ENCODE measurements around the gene CHRNG. TPM values are rescaled to one million over a fixed set of nuclear protein-coding genes. Genes with fewer than 3 reads are reported as not detected.

Gene CHRNG
- total and polyA plus RNA-seq, 8 donors = not detected

DNA sequence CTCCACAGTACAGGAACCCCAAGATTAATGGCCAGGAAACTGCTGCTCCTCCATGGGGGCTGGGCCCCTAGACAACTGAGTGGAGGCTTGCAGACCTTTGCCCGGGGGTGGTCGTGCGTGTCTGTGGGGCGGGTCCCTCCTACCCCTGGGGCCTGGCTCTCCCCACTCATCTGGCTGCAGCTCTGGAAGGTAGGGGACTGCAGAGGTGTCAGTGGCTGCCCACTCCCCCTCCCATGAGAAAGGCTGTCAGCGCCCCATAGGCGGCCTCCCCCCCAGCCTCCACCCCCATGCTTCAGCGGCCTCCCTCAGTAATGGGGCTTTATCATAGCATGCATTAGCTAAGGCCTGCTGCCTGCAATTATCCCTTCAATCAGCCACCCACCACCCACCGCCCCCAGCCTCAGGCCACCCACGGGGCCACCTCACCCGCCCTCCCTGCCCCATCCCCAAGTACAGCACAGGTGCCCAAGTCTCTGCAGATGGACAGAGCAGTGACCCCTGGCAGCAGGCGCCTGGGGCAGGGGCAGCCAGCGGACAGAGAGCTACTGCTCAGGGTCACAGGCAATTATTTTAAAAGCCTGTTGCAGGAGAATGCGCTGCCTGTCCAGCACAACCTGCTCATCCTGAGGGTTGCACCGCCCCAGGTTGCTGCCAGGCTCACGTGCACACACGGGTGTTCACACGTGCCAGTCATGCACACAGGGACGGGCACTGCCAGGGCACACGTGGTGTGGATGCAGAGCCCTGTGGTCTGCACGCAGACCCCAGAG, 42.8 kb upstream of the CHRNG start:
- Histone ChIP-seq H3K4me3 (no peak overlapping the region), H3K4me1 (peaks cover 0 to 7% (median 4%) of the 10 kb centered on the region in 3 donors), H3K27me3 (no peaks in the 10 kb centered on the region), H3K36me3 (no peaks in the 10 kb centered on the region), H3K9me3 (no peaks in the 10 kb centered on the region), H3K27ac (no peak overlapping the region)
- ATAC-seq = no peak
- intact Hi-C loops (cut with DNase I) = no loop called here
- TF ChIP-seq, protein P1, sequence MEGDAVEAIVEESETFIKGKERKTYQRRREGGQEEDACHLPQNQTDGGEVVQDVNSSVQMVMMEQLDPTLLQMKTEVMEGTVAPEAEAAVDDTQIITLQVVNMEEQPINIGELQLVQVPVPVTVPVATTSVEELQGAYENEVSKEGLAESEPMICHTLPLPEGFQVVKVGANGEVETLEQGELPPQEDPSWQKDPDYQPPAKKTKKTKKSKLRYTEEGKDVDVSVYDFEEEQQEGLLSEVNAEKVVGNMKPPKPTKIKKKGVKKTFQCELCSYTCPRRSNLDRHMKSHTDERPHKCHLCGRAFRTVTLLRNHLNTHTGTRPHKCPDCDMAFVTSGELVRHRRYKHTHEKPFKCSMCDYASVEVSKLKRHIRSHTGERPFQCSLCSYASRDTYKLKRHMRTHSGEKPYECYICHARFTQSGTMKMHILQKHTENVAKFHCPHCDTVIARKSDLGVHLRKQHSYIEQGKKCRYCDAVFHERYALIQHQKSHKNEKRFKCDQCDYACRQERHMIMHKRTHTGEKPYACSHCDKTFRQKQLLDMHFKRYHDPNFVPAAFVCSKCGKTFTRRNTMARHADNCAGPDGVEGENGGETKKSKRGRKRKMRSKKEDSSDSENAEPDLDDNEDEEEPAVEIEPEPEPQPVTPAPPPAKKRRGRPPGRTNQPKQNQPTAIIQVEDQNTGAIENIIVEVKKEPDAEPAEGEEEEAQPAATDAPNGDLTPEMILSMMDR (IDR thresholded peaks at IDR 0.05) = no peak
- no peak for DNase-seq
- FAIRE-seq = no peak
- 68 to 77% methylated on average over 18 to 20 of the region's 20 CpGs for WGBS, 2 donors

DNA sequence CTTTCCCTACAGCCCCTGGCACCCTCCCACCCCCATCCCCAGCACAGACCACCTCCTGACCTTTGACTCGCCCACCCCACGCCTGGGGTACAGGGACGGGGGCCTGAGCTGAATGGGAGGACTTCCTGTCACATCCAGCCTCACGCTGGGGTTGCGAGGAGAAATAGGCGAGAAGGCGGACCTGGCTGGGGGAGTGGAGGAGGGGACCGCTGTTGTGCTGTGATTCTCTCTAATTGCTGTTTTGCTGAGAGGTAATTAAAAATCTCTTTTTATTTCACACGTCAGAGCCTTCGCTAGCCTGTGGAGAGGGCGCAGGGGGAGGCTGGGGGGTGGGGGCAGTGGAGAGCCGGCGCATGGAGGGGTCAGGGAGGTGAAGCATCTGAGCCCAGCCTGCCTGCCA, 42.1 kb upstream of the CHRNG start:
- Histone ChIP-seq H3K27ac (no peak overlapping the region), H3K27me3 (no peaks in the 10 kb centered on the region), H3K9me3 (no peaks in the 10 kb centered on the region), H3K4me3 (no peak overlapping the region), H3K4me1 (peaks cover 0 to 9% (median 7%) of the 10 kb centered on the region in 3 donors), H3K36me3 (no peaks in the 10 kb centered on the region)
- intact Hi-C loops (cut with DNase I) = no loop called here
- DNase-seq (no peak), FAIRE-seq (no peak), ATAC-seq (no peak)
- TF ChIP-seq, protein P1 (IDR thresholded peaks at IDR 0.05) = no peak
- WGBS, 2 donors = 84 to 87% methylated on average over 13 of the region's 13 CpGs

DNA sequence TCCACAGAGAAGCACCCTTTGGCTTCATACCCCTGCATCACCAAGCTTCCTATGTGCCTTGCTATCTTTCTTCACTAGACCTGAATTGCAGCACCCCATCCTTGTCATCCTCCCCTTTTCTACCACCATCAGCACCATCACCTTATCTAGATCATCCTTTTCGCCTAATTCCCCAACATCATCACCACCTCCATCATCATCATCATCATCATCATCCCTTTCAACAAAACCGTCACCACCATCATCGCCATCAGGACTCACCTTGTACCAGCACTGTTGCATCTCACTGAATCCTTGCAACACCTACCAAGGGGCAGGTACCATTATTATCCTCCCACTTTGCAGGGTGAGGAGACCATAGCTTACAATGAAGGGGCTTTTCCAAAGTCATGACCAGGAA, 41.0 kb upstream of the CHRNG start:
- TF ChIP-seq, protein P1 (IDR thresholded peaks at IDR 0.05) = no peak
- peaks cover 0 to 11% (median 9%) of the 10 kb centered on the region in 3 donors for H3K4me1 ChIP-seq
- H3K27ac ChIP-seq = no peak overlapping the region
- no peaks in the 10 kb centered on the region for H3K36me3 ChIP-seq
- intact Hi-C loops (cut with DNase I) = no loop called here
- no peaks in the 10 kb centered on the region for H3K9me3 ChIP-seq
- FAIRE-seq (no peak), DNase-seq (no peak), ATAC-seq (no peak)
- H3K27me3 ChIP-seq = no peaks in the 10 kb centered on the region
- WGBS, 2 donors = 88 to 89% methylated on average over 3 of the region's 3 CpGs
- H3K4me3 ChIP-seq = no peak overlapping the region

DNA sequence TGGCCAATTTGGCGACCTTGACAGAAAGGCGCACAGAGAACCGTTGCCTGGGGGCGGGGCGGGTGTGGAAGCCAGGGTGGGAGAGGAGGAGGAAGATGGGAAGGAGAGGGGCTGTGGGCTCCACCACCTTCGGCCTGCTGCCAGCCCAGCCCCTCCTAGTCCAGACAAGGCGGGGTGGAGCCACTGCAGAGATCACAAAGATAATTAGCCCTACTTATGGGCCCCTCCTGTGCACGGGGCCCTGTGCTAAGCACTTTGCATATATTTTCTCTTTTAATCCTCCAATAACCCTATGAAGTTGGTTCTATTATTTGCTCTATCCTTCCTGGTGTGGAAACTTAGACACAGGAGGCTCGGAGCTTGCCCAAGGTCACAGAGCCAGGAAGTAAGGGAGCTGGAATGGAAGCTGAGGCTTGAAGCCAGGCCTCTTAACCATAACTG, 38.1 kb upstream of the CHRNG start:
- DNase-seq = peak in 4 of 6 donors; percentile 40 to 54 (median 50)
- intact Hi-C loops (cut with DNase I) = no loop called here
- H3K4me1 ChIP-seq = peaks cover 0 to 11% (median 9%) of the 10 kb centered on the region in 3 donors
- TF ChIP-seq, protein P1 (IDR thresholded peaks at IDR 0.05) = no peak
- ATAC-seq = peak; percentile 82 to 91 (median 84)
- H3K9me3 ChIP-seq = no peaks in the 10 kb centered on the region
- 58 to 62% methylated on average over 9 of the region's 9 CpGs for WGBS, 2 donors
- no peaks in the 10 kb centered on the region for H3K36me3 ChIP-seq
- H3K27ac ChIP-seq = peak overlapping the region in 3 of 4 donors; percentile 7 to 68 (median 66)
- H3K4me3 ChIP-seq = no peak overlapping the region
- H3K27me3 ChIP-seq = no peaks in the 10 kb centered on the region
- no peak for FAIRE-seq

Data from pancreas (tissue), 10 donors.